Occipital lobe (tissue), 2 donors: Measurements from ENCODE around the gene FRAS1. TPM values are rescaled to one million over a fixed set of nuclear protein-coding genes. Genes with fewer than 3 reads are reported as not detected.
"Not testable (repeated sequence)": the region's sequence is repeated elsewhere in the genome, so short reads cannot be mapped to it uniquely, and the experiment has no call there.

Experiments used
- DNase-seq: peaks from one replicate; lab custom pipeline; 2025; lab: John Stamatoyannopoulos, UW
- total RNA-seq: library from RNA; depleted of rRNA; stranded (reverse); fragments of >200 nt; gene quantifications from one replicate; pipeline ENCODE4 v1.2.3, GENCODE V29; 2014

Gene FRAS1
- total RNA-seq, 1 donor from 2014 or later, result 7.0 TPM

- DNase-seq, result no peak
These were observed 210.7 kb downstream of the FRAS1 start for GRCh38 chr4:78267790-78268189.

GRCh38 chr4:78268597-78268996, 211.5 kb downstream of the FRAS1 start:
- no peak for DNase-seq

GRCh38 chr4:78275450-78275849, 218.3 kb downstream of the FRAS1 start:
- DNase-seq, result not testable (repeated sequence)

DNA sequence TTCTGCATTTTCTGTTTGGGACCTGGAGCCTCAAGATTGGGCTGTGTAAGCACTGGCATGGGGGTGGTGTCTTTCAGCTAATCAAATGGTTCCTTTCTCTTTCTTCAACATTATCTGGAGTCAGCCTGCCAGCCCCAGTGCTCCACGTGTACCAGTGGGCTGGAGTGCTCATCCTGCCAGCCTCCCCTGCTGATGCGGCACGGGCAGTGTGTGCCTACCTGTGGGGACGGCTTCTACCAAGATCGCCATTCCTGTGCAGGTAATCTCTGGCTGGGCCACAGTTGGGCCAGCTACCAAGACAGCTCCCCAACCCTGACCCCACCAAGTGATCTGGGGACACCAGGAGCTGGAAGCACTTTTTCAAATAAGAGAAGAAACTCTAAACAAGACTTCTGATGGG, 229.2 kb downstream of the FRAS1 start:
- DNase-seq, result no peak

- no peak for DNase-seq
These were observed 231.2 kb downstream of the FRAS1 start for GRCh38 chr4:78288327-78288726.

DNA sequence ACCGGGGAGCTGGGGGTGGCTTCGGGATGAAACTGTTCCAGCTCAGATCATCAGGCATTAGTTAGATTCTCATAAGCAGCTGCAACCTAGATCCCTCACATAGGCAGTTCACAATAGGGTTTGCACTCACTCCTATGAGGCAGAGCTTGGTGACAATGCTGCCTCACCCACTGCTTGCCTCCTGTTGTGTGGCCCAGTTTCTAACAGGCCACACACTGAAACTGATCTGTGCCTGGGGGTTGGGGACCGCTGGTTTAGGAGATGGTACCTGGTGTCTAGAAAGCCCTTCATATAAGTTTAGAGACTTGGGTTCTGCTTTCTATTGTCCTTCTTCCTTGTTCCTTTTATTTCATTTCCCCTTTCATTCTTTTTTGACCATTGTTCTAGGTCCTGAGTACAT, 234.2 kb downstream of the FRAS1 start:
- no peak for DNase-seq

DNA sequence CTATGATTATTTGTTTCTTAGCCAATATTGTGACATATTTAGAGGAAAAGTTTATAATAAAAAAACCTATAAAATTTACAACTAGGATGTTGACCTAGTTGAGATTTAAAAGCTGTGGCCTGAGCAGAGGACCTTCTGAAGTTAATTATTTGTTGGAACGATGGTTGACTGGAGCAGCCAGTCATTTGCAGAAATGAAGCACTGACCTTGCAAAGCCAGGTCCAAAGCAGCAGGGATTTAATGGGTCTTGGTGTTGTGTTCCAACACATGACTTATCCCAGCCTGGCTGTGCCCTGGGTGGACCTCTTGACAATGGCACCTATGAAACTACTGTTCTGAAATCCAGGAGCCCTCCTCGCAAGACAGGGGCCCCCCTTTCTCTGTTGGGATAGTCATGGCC, 235.2 kb downstream of the FRAS1 start:
- no peak for DNase-seq

DNA sequence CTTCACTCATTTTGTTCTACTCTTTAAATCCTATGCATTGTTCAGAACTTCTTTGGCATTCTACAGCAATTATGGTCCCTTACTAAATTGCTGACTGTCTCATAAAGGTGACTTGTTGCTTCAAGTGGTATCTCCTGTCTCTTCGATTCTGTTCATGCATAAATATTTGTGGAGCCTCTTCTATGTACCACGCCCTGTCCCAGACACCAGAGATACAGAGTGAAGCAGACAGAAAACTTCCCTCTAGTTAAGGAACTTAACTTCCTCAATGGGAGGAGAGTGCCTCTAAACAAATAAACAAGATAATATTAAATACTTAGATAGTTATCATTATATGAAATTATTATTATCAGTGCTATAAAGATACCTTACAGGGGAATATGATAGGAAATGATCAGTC, 235.7 kb downstream of the FRAS1 start:
- DNase-seq, result no peak

GRCh38 chr4:78293348-78293747, 236.2 kb downstream of the FRAS1 start:
- DNase-seq, result no peak

- no peak for DNase-seq
These were observed 236.7 kb downstream of the FRAS1 start for GRCh38 chr4:78293821-78294301.

GRCh38 chr4:78296261-78296660, 239.1 kb downstream of the FRAS1 start:
- DNase-seq, result no peak

- no peak for DNase-seq
These were observed 240.1 kb downstream of the FRAS1 start for GRCh38 chr4:78297116-78297800.

GRCh38 chr4:78298618-78299017, 241.5 kb downstream of the FRAS1 start:
- no peak for DNase-seq

DNA sequence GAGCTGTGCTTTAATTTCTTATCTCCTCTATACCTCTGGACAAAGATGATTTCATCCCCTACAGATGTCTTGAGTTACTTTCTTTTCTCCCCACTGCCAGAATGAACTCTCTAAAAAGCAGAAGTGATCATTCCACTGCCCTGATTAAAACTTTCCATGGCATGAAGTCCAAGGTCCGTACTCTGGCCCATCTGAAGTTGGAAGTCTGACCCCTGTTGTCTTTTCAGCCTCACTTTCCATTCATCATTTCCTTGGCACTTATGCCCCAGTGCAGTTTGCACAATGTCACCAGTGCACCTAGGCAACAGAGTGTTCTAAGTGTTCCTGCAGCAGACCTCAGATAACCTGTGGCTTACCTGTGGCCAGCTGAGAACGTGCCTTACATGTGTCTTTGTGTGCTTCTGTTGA, 242.4 kb downstream of the FRAS1 start:
- DNase-seq, result no peak

DNA sequence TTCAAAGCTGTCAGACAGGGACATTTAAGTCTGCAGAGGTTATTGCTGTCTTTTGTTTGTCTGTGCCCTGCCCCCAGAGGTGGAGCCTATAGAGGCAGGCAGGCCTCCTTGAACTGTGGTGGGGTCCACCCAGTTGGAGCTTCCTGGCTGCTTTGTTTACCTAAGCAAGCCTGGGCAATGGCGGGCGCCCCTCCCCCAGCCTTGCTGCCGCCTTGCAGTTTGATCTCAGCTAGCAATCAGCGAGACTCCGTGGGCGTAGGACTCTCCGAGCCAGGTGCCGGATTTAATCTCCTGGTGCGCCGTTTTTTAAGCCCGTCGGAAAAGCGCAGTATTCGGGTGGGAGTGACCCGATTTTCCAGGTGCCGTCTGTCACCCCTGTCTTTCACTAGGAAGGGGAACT, 250.1 kb downstream of the FRAS1 start:
- not testable (repeated sequence) for DNase-seq

DNA sequence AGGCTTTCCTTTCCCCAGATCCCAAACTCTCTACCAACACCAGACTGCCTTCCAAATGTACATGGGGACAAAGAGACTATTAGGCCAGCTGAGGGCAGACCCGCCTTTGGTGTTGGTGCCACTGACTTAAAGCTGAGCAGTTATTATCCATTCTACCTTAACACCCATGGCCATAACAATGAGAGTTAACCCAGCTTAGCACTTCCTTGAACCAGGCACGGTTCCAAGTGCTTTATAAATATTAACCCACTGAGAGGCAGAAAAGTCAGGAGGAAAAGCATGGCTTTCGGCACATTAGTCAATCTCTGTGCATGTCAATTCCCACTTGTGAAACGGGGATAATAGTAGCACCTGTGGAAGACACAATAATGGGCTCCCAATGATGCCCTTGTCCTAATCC, 251.4 kb downstream of the FRAS1 start:
- DNase-seq, result no peak

DNA sequence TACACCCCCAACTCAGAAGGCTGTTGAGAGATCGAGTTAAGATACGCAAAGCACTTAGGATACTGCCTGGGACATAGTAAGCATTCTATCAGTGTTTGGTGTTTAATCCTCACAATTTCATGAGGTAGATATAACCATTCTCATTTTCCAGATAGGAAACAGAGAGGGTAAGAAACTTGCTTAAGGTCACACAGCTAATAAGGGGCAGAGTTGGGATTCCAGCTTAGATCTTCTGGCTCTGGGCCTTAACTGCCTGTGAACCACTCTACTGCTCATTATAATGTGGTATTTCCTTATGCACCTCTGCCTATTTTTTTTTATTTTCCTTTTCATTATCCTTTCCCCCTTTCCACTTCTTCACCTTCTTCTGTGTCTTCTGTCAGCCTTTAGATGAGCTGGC, 252.2 kb downstream of the FRAS1 start:
- DNase-seq, result no peak

- no peak for DNase-seq
These were observed 253.1 kb downstream of the FRAS1 start for GRCh38 chr4:78310007-78310739.

DNA sequence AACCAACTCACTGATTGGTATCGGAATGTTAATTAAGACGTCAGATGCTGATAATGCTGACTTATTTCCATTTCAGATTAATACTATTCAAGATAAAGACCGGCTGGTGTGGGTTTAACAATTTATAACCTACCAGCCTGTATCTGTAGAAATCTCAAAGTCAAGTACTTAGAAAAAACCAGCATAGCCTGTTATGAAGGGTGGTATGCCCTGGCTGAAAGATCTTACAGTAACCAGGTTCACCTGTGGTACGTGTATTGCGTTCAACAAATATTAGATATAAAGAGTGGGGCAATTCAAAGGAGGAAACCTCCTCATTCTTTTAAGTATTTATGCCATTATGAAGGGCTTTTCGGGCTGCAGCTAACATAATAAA, 253.6 kb downstream of the FRAS1 start:
- no peak for DNase-seq

DNA sequence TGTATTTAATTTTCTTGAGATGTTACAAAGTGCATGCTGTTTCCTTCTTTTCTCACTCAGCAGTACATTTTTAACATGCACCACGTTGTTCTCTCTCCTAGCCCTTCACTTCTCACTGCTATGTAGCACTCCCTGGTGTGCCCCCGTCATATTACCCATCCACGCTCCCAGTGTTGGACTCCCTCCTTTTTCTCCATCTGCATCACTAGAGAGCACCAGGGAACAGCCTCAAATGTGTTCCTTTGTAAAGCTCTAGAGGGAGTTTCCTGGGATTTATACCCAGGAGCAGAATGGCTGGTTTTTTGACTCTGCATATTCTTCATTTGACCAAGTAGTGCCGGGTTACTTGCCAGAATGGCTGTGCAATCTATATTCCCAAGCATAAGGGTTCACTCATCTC, 254.2 kb downstream of the FRAS1 start:
- DNase-seq, result no peak

GRCh38 chr4:78312989-78313753, 256.0 kb downstream of the FRAS1 start:
- DNase-seq, result no peak

- DNase-seq, result no peak
These were observed 256.6 kb downstream of the FRAS1 start for GRCh38 chr4:78313754-78314120.
